SK-N-SH treated with all-trans-retinoic acid at 6 μM for 48 hours (cell line): ENCODE measurements around the gene OSBPL5.

ENCODE experiments used
- ATAC-seq: fragments of 200-7000 bp; cut with Tn5 transposase; 3 replicates; pipeline ENCODE4 v1.9.1; 2020; ENCODE audit warnings: mild to moderate bottlenecking, moderate library complexity
- ARNTL ChIP-seq: fragments of 450-650 bp; formaldehyde crosslinking; IDR thresholded peaks from 2 replicates; pipeline ENCODE4 v1.5.0; 2020; ENCODE audit warnings: low read depth, mild to moderate bottlenecking, moderate library complexity, borderline replicate concordance
- BACH2 ChIP-seq: fragments of 250-450 bp; sonication (Bioruptor Pico); IDR thresholded peaks from 2 replicates; pipeline ENCODE4 v1.9.0; 2021; ENCODE audit warnings: mild to moderate bottlenecking, borderline replicate concordance
- CREB5 ChIP-seq: fragments of 250-450 bp; sonication (Bioruptor Pico); IDR thresholded peaks from 2 replicates; pipeline ENCODE4 v1.5.1; 2020; ENCODE audit warnings: low read depth, mild to moderate bottlenecking, moderate library complexity
- CSRNP3 ChIP-seq: fragments of 250-450 bp; sonication (Bioruptor Pico); IDR thresholded peaks from 2 replicates; pipeline ENCODE4 v1.5.1; 2021; ENCODE audit warnings: mild to moderate bottlenecking, moderate library complexity
- ESRRG ChIP-seq: fragments of 250-450 bp; sonication (Bioruptor Pico); IDR thresholded peaks from 2 replicates; pipeline ENCODE4 v1.6.1; 2021; ENCODE audit warnings: mild to moderate bottlenecking
- ISL1 ChIP-seq: fragments of 250-450 bp; sonication (Bioruptor Pico); IDR thresholded peaks from 2 replicates; pipeline ENCODE4 v2.1.2; 2022; ENCODE audit warnings: mild to moderate bottlenecking, moderate library complexity
- OSR1 ChIP-seq: fragments of 250-450 bp; sonication (Bioruptor Pico); IDR thresholded peaks from 2 replicates; pipeline ENCODE4 v1.8.0; 2022; ENCODE audit warnings: moderate library complexity, mild to moderate bottlenecking, inconsistent platforms
- PATZ1 ChIP-seq: fragments of 250-450 bp; sonication (Bioruptor Pico); IDR thresholded peaks from 2 replicates; pipeline ENCODE4 v1.8.0; 2020; ENCODE audit warnings: mild to moderate bottlenecking, moderate library complexity, borderline replicate concordance
- POU6F1 ChIP-seq: fragments of 250-450 bp; sonication (Bioruptor Pico); IDR thresholded peaks from 2 replicates; pipeline ENCODE4 v1.8.0; 2021; ENCODE audit warnings: low read depth, mild to moderate bottlenecking, moderate library complexity, borderline replicate concordance
- PPARA ChIP-seq: fragments of 250-450 bp; sonication (Bioruptor Pico); IDR thresholded peaks from 2 replicates; pipeline ENCODE4 v1.5.0; 2020; ENCODE audit warnings: mild to moderate bottlenecking, borderline replicate concordance
- RARB ChIP-seq: fragments of 250-450 bp; sonication (Bioruptor Pico); IDR thresholded peaks from 2 replicates; pipeline ENCODE4 v1.8.0; 2021; ENCODE audit warnings: mild to moderate bottlenecking, moderate library complexity
- SNAI2 ChIP-seq: fragments of 250-450 bp; sonication (Bioruptor Pico); IDR thresholded peaks from 2 replicates; pipeline ENCODE4 v1.5.0; 2020; ENCODE audit warnings: mild to moderate bottlenecking, moderate library complexity
- TCF4 ChIP-seq: fragments of 250-450 bp; sonication (Bioruptor Pico); IDR thresholded peaks from 2 replicates; pipeline ENCODE4 v1.8.0; 2021; ENCODE audit warnings: mild to moderate bottlenecking, moderate library complexity, borderline replicate concordance
- TOX ChIP-seq: fragments of 250-450 bp; sonication (Bioruptor Pico); IDR thresholded peaks from 2 replicates; pipeline ENCODE4 v1.8.0; 2021; ENCODE audit warnings: mild to moderate bottlenecking, moderate library complexity, borderline replicate concordance
- TSHZ2 ChIP-seq: fragments of 250-450 bp; sonication (Bioruptor Pico); IDR thresholded peaks from 2 replicates; pipeline ENCODE4 v1.5.0; 2020; ENCODE audit warnings: mild to moderate bottlenecking, moderate library complexity
- ZC3H10 ChIP-seq: fragments of 250-450 bp; sonication (Bioruptor Pico); IDR thresholded peaks from 2 replicates; pipeline ENCODE4 v1.5.1; 2021; ENCODE audit warnings: mild to moderate bottlenecking, moderate library complexity
- ZFP3 ChIP-seq: fragments of 250-450 bp; sonication (Bioruptor Pico); IDR thresholded peaks from 2 replicates; pipeline ENCODE4 v1.5.0; 2020; ENCODE audit warnings: mild to moderate bottlenecking, moderate library complexity
- ZFP30 ChIP-seq: fragments of 450-650 bp; formaldehyde crosslinking; IDR thresholded peaks from 2 replicates; pipeline ENCODE4 v1.5.0; 2022; ENCODE audit warnings: mild to moderate bottlenecking, moderate library complexity
- ZNF565 ChIP-seq: fragments of 450-650 bp; formaldehyde crosslinking; conservative IDR thresholded peaks from 2 replicates; pipeline ENCODE4 v1.5.0; 2020; ENCODE audit warnings: low read depth, mild to moderate bottlenecking, moderate library complexity
- ZNF70 ChIP-seq: fragments of 450-650 bp; formaldehyde crosslinking; IDR thresholded peaks from 2 replicates; pipeline ENCODE4 v1.5.0; 2020; ENCODE audit warnings: mild to moderate bottlenecking, moderate library complexity
- ZNF8 ChIP-seq: fragments of 450-650 bp; formaldehyde crosslinking; IDR thresholded peaks from 2 replicates; pipeline ENCODE4 v1.5.0; 2020; ENCODE audit warnings: mild to moderate bottlenecking, moderate library complexity

The OSBPL5 gene

GRCh38 chr11:3148990-3149851, 15.9 kb downstream of the OSBPL5 start:
- peak; percentile 15; the same call in 1 of the 3 replicates for ATAC-seq
- TF ChIP-seq TCF4 (CRISPR knock-in tag) = peak; percentile 28; the same call in 1 of the 2 replicates
- no peak for TF ChIP-seq ZNF70 (CRISPR knock-in tag)

GRCh38 chr11:3148255-3148989, 16.7 kb downstream of the OSBPL5 start:
- TF ChIP-seq OSR1 (no peak), ZNF8 (CRISPR knock-in tag) (no peak), PATZ1 (CRISPR knock-in tag) (no peak), ARNTL (no peak), BACH2 (CRISPR knock-in tag) (no peak), ZNF70 (CRISPR knock-in tag) (no peak), POU6F1 (no peak), ISL1 (CRISPR knock-in tag) (no peak), SNAI2 (no peak), CSRNP3 (no peak), ZNF565 (no peak), TCF4 (CRISPR knock-in tag) (no peak), TOX (CRISPR knock-in tag) (no peak), ZFP3 (CRISPR knock-in tag) (no peak), PPARA (CRISPR knock-in tag) (no peak), ESRRG (CRISPR knock-in tag) (no peak), RARB (no peak), TSHZ2 (no peak)
- ATAC-seq = no peak

GRCh38 chr11:3147626-3148025, 17.5 kb downstream of the OSBPL5 start:
- no peak for ATAC-seq
- no peak for TF ChIP-seq RARB
- TF ChIP-seq ZFP3 (CRISPR knock-in tag) = no peak
- TF ChIP-seq CREB5 (CRISPR knock-in tag) = no peak
- no peak for TF ChIP-seq TOX (CRISPR knock-in tag)
- TF ChIP-seq PATZ1 (CRISPR knock-in tag) = no peak
- TF ChIP-seq ZC3H10 (CRISPR knock-in tag) = no peak
- TF ChIP-seq POU6F1 = no peak
- no peak for TF ChIP-seq ZFP30 (CRISPR knock-in tag)
- TF ChIP-seq SNAI2 = no peak
